HG03066 (cell line): Measurements from ENCODE around the gene WFIKKN1.

Source experiments
- ATAC-seq: cut with Tn5 transposase; IDR thresholded peaks from one replicate; pipeline ENCODE4 v1.9.1; 2021; ENCODE audit warnings: low read depth; ENCODE audit not compliant: unreplicated experiment

WFIKKN1 gene

GRCh38 chr16:636206-637080 is 5.7 kb downstream of the WFIKKN1 start, which contains the start of gene METTL26:
Gene METTL26, minus strand, starts transcription at chr16:636305. Its CDS starts 15 bp downstream, at chr16:636290.
- ATAC-seq = peak; percentile 78

GRCh38 chr16:637081-638018 is 6.6 kb downstream of the WFIKKN1 start:
- no peak for ATAC-seq

DNA sequence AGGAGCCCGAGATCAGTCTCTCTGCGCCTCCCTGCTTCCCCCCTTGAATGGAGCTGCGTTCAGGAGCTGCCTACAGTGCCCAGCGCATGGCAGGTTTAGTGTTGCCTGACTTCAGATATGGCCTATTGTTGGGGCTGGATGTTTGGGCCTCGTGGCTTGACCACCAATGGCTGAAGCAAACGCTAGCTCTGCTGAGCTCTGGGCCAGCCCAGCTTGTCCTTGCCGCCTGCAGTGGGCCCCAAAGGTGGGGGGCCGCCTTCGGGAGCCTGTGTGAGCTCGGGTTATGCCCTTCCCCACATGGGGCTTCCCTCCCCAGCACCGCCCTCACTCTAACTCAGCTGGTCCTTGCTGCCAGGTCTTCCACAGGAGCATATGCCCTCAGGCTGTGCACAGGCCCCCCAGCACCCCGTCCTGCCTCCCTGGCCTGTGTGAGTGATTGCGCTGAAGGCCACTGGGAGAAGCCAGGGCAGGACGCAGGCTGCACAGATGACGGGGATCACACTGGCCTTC is 7.3 kb downstream of the WFIKKN1 start:
- ATAC-seq = no peak

DNA sequence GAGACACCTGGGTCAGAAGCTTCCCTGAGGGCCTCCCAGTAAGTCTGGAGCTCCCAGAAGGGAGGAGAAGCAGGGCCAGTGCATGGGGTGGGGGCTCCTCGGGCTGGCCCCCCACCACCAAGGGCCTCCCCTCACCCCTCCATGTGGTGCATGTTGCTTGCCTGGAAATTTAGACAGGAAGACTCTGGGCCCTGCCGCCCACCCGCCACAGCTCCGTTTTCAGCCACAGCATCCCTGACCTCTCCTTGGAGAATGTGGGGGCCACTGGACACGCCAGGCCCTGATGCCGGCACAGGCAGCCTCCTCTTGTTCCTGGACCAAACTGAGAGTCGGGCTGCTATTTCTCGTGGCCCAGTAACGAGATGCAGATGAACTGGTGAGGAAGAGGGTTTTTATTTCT is 8.1 kb downstream of the WFIKKN1 start:
- no peak for ATAC-seq

DNA sequence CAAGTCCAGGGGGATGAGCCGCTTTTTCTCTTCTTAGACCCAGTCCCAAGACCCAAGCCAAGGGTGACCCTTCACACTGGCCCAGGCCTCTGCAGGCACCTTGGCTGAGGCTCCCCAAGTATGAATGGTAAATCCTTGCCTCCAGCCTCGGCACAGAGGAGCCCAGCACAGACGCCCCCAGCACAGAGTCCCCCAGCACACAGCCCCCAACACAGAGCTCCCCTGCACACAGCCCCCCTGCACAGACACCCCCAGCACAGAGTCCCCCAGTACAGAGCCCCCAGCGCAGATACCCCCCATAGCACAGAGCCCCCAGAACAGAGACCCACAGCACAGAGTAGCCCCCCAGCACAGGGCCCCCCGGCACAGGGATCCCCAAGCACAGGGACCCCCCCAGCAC is 9.8 kb downstream of the WFIKKN1 start:
- ATAC-seq = no peak

GRCh38 chr16:641326-642188 is 10.8 kb downstream of the WFIKKN1 start, which contains the start of gene MCRIP2:
Gene MCRIP2, plus strand, starts transcription at chr16:641828. Its CDS starts 164 bp downstream, at chr16:641992.
- ATAC-seq = peak; percentile 41

DNA sequence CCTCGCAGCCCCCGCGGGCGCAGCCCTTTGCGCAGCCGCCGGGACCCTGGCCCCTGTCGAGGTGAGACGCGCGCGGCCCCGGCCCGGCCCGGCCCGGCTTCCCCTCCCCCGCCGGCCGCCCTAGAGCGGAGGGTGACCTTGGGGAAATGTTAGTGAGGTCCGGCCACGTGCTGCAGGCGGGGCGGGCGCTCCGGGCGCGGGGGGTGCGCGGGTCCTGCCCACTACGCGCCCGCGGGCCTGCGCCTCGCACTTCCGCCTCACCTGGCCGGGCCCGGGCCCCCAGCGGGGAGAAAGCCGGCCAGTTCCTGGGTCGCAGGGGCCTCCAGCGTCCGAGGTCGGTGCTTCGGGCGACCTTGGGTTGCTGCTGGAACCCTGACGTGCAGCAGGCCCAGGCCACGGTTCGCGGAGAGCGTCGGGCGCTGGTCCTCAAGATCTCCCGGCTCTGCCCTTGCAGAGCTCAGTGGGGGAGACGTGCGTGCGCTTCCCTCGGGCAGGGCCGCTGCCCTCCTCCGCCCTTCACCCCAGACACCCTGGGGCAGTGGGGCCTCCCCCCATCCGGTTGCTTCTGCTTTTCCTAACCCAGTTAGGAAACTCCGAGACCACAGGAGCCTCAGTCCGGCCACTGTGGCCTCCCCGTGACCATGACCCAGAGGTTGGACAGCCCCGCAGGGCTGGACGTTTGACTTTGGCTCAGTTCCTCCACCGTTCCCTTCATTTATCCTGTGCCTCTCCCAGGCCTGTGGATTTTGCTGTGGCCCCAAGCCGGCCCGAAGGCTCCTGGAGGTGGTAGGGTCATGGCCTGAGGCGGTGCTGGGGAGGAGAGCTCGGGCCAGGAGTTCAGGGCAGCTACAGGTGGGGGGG is 11.6 kb downstream of the WFIKKN1 start:
- ATAC-seq = peak; percentile 29

DNA sequence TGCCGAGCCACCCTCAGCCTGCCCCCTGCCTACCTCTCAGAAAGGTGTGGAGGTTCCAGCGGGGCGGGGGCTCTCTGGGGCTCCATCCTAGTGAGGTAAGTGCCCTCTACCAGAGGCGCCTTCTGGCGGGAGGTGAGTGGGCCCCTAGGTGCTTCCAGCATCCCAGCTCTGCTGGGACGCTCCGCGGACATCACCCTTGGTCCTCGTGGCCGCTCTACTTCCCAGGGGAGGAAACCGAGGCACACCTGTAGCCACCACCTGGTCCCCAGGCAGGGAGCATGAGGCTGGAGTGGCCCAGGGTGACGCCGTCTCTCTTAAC is 12.2 kb downstream of the WFIKKN1 start:
- ATAC-seq = no peak

- ATAC-seq = no peak
These were observed 13.8 kb downstream of the WFIKKN1 start for GRCh38 chr16:644556-644955.

DNA sequence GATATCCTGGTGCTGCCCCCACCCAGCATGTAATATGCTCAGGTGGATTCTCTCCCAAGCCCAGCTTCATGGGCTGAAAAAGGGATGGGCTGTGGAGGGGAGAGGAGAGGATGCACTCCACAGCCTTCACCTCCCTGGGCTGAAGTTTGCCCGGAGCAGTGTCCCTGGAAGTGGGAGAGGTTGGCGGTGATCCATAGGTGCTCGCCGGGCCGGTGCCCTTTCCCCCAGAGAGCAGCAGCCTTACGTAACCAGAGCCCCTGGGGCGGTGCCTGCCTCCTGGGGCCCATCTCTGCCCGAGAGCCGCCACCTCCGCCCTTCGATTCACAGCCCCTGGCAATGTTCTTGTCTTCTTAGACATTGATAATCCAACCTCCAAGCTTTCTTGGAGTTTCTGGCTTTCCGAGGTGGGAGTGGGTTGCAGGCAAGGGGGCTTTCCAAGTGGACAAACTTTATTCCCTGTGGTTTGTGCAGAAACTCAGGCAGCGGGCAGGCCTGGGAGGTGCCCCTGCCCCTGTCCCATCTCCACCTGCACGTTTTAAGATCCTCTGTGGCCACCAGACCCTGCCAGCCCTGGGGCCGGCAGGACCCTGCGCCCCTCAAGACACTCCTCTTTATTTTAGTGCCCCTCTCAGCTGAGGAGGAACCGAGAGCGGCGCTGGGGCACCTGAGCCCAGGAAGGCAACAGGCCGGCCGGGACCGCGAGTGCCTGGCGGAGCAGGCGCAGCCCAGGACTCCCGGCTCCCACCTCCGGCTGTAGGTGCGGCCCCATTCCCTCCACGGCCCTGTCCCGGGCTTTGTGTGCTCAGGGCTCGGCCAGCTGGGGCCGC is 15.3 kb downstream of the WFIKKN1 start:
- no peak for ATAC-seq

GRCh38 chr16:646679-647172 is 15.9 kb downstream of the WFIKKN1 start:
- ATAC-seq = no peak

DNA sequence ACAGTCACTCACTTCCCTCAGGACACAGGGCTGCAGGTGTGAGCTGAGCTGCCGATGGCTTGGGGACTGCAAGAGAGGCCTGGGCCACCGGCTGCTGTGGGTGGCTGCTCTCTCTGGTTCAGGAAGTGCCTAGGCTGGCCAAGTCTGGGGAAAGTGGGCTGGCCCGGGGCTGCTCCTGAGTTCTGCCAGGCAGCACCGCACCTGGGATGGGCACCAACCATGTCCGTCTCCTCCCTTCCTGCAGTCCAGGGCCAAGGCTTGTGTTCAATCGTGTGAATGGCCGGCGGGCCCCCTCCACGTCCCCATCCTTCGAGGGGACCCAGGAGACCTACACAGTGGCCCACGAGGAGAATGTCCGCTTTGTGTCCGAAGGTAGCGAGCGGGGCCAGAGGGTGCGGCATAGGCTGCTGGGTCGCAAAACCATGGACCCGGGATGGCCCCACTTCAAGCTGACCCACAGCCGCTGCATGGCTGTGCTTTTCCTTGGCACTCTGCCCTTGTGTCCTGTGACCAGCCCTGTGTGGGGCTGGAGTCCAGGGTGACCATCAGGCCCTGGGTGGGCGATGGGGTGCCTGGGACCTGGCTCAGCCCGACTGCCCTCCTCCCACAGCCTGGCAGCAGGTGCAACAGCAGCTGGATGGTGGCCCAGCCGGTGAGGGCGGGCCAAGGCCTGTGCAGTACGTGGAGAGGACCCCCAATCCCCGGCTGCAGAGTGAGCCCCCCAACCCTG is 16.6 kb downstream of the WFIKKN1 start:
- no peak for ATAC-seq

GRCh38 chr16:648071-648780 is 17.4 kb downstream of the WFIKKN1 start:
- no peak for ATAC-seq

GRCh38 chr16:648781-649589 is 18.2 kb downstream of the WFIKKN1 start, which contains the start of gene WDR90:
Gene WDR90, plus strand, starts transcription at chr16:649365. Its CDS starts 52 bp downstream, at chr16:649417.
- ATAC-seq = peak; percentile 79

DNA sequence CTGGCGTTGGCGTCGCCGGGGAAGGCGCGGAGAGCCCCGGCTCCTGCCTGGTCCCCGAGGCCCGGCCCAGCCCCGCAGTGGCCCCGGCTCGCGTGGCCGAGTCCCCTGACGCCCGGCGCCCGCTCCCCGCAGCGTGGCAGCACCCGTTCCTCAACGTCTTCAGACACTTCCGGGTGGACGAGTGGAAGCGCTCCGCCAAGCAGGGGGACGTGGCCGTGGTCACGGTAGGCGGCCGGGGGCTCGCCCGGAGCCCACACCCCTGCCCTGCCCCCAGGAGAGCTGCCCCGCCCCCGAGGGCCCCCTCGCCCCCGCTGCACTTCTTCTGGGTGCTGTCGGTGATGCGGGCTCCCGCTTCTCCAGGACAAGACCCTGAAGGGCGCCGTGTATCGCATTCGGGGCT is 18.8 kb downstream of the WFIKKN1 start:
- ATAC-seq = peak; percentile 11

- no peak for ATAC-seq
These were observed 21.1 kb downstream of the WFIKKN1 start for GRCh38 chr16:651844-652243.
